Effector memory CD8-positive, alpha-beta T cell (primary cell): Measurements from ENCODE around the gene RBM10.

Experiments used
- ATAC-seq: fragments of 150-1000 bp; cut with Tn5 transposase; replicated peaks from 2 replicates; pipeline ENCODE4 v1.10.0; 2021; ENCODE audit warnings: mild to moderate bottlenecking, moderate library complexity
- DNase-seq, 3 experiments: peaks; one replicate each; pipeline ENCODE4 v3.0.0; 2021
- H3K27ac Mint-ChIP-seq, 2 donors: one replicate each; pipeline ENCODE4 v1.8.0; 2022; ENCODE audit warnings: mild to moderate bottlenecking in 2 of 2, mixed read lengths in 2 of 2, moderate library complexity in 2 of 2
- H3K27me3 Mint-ChIP-seq, 2 donors: one replicate each; pipeline ENCODE4 v1.8.0; 2022; ENCODE audit warnings: mixed read lengths in 2 of 2
- H3K36me3 Mint-ChIP-seq: one replicate; pipeline ENCODE4 v1.8.0; 2022; ENCODE audit warnings: mild to moderate bottlenecking, moderate library complexity, mixed read lengths; ENCODE audit not compliant: insufficient read depth
- H3K4me1 Mint-ChIP-seq, 2 donors: one replicate each; pipeline ENCODE4 v1.8.0; 2022; ENCODE audit warnings: low read depth in 2 of 2, mixed read lengths in 2 of 2
- H3K4me3 Mint-ChIP-seq, 2 donors: one replicate each; pipeline ENCODE4 v1.8.0; 2022; ENCODE audit warnings: mild to moderate bottlenecking in 2 of 2, mixed read lengths in 2 of 2, moderate library complexity in 2 of 2
- H3K9me3 Mint-ChIP-seq, 2 donors: one replicate each; pipeline ENCODE4 v1.8.0; 2022; ENCODE audit warnings: mixed read lengths in 2 of 2

Gene RBM10

GRCh38 chrX:47217852-47218279, 72.8 kb downstream of the RBM10 start:
- no peaks in the 10 kb centered on the region for H3K27me3 Mint-ChIP-seq
- peak overlapping the region; percentile 89 for H3K4me3 Mint-ChIP-seq
- H3K27ac Mint-ChIP-seq = peak overlapping the region; percentile 99
- H3K9me3 Mint-ChIP-seq = no peaks in the 10 kb centered on the region
- H3K36me3 Mint-ChIP-seq = peaks cover 55% of the 10 kb centered on the region
- ATAC-seq (peak; percentile 78), DNase-seq (peak; percentile 89 to 92 (median 89))
- peaks cover 33 to 40% of the 10 kb centered on the region in 2 donors for H3K4me1 Mint-ChIP-seq

- Mint-ChIP-seq H3K27me3 (no peaks in the 10 kb centered on the region), H3K27ac (peak within 1 kb of the TSS; percentile 99), H3K9me3 (no peaks in the 10 kb centered on the region), H3K4me3 (peak within 1 kb of the TSS; percentile 89), H3K36me3 (peaks cover 56% of the 10 kb centered on the region), H3K4me1 (peaks cover 33 to 40% of the 10 kb centered on the region in 2 donors)
- peak; percentile 40 for ATAC-seq
- DNase-seq = peak in 2 of 3 experiments; percentile 52 to 57
These were observed 73.4 kb downstream of the RBM10 start, which contains the start of gene CDK16 for GRCh38 chrX:47218280-47218919. Gene CDK16, plus strand, starts transcription at chrX:47218681. Its CDS starts 4,877 bp downstream, at chrX:47223558.

- Mint-ChIP-seq H3K27ac (peak overlapping the region; percentile 99), H3K27me3 (no peaks in the 10 kb centered on the region), H3K9me3 (no peaks in the 10 kb centered on the region), H3K4me3 (peak overlapping the region; percentile 89), H3K36me3 (peaks cover 55% of the 10 kb centered on the region), H3K4me1 (peaks cover 33 to 39% of the 10 kb centered on the region in 2 donors)
- no peak for ATAC-seq
- peak; percentile 20 to 31 (median 24) for DNase-seq
These were observed 74.1 kb downstream of the RBM10 start for GRCh38 chrX:47218920-47219815.

- no peak overlapping the region for H3K4me3 Mint-ChIP-seq
- peak overlapping the region in 1 of 2 donors; percentile 69 for H3K27ac Mint-ChIP-seq
- peaks cover 67% of the 10 kb centered on the region for H3K36me3 Mint-ChIP-seq
- no peak for ATAC-seq
- peaks cover 32 to 34% of the 10 kb centered on the region in 2 donors for H3K4me1 Mint-ChIP-seq
- DNase-seq = no peak
- H3K27me3 Mint-ChIP-seq = no peaks in the 10 kb centered on the region
- H3K9me3 Mint-ChIP-seq = no peaks in the 10 kb centered on the region
These were observed 76.7 kb downstream of the RBM10 start for GRCh38 chrX:47221756-47222155.

- ATAC-seq (no peak), DNase-seq (no peak)
- Mint-ChIP-seq H3K27me3 (no peaks in the 10 kb centered on the region), H3K4me1 (peaks cover 25 to 27% of the 10 kb centered on the region in 2 donors), H3K27ac (no peak overlapping the region), H3K9me3 (no peaks in the 10 kb centered on the region), H3K36me3 (peaks cover 69% of the 10 kb centered on the region), H3K4me3 (no peak overlapping the region)
These were observed 77.8 kb downstream of the RBM10 start for GRCh38 chrX:47222751-47223350.

- no peak for ATAC-seq
- H3K4me1 Mint-ChIP-seq = peaks cover 24 to 25% of the 10 kb centered on the region in 2 donors
- no peaks in the 10 kb centered on the region for H3K27me3 Mint-ChIP-seq
- no peaks in the 10 kb centered on the region for H3K9me3 Mint-ChIP-seq
- peaks cover 68% of the 10 kb centered on the region for H3K36me3 Mint-ChIP-seq
- no peak for DNase-seq
- H3K27ac Mint-ChIP-seq = peak overlapping the region in 1 of 2 donors; percentile 77
- H3K4me3 Mint-ChIP-seq = no peak overlapping the region
These were observed 78.6 kb downstream of the RBM10 start for GRCh38 chrX:47223476-47224250.

- ATAC-seq = no peak
- H3K4me3 Mint-ChIP-seq = no peak overlapping the region
- peaks cover 22 to 23% of the 10 kb centered on the region in 2 donors for H3K4me1 Mint-ChIP-seq
- H3K27me3 Mint-ChIP-seq = no peaks in the 10 kb centered on the region
- H3K9me3 Mint-ChIP-seq = no peaks in the 10 kb centered on the region
- H3K36me3 Mint-ChIP-seq = peaks cover 65% of the 10 kb centered on the region
- DNase-seq = no peak
- peak overlapping the region in 1 of 2 donors; percentile 77 for H3K27ac Mint-ChIP-seq
These were observed 79.4 kb downstream of the RBM10 start for GRCh38 chrX:47224266-47224895.

- no peak overlapping the region for H3K27ac Mint-ChIP-seq
- H3K36me3 Mint-ChIP-seq = peaks cover 63% of the 10 kb centered on the region
- H3K27me3 Mint-ChIP-seq = no peaks in the 10 kb centered on the region
- no peaks in the 10 kb centered on the region for H3K9me3 Mint-ChIP-seq
- no peak overlapping the region for H3K4me3 Mint-ChIP-seq
- H3K4me1 Mint-ChIP-seq = peaks cover 17 to 18% of the 10 kb centered on the region in 2 donors
- no peak for DNase-seq
- ATAC-seq = no peak
These were observed 79.9 kb downstream of the RBM10 start for GRCh38 chrX:47224896-47225290.

- DNase-seq = no peak
- H3K27ac Mint-ChIP-seq = peak overlapping the region in 1 of 2 donors; percentile 49
- H3K36me3 Mint-ChIP-seq = peaks cover 58% of the 10 kb centered on the region
- H3K4me1 Mint-ChIP-seq = peaks cover 5 to 6% of the 10 kb centered on the region in 2 donors
- no peaks in the 10 kb centered on the region for H3K9me3 Mint-ChIP-seq
- ATAC-seq = no peak
- no peaks in the 10 kb centered on the region for H3K27me3 Mint-ChIP-seq
- H3K4me3 Mint-ChIP-seq = no peak overlapping the region
These were observed 81.0 kb downstream of the RBM10 start for GRCh38 chrX:47226071-47226470.

- Mint-ChIP-seq H3K36me3 (peaks cover 57% of the 10 kb centered on the region), H3K27ac (peak overlapping the region; percentile 44 to 49), H3K4me1 (peaks cover 5 to 6% of the 10 kb centered on the region in 2 donors), H3K9me3 (no peaks in the 10 kb centered on the region), H3K27me3 (no peaks in the 10 kb centered on the region), H3K4me3 (no peak overlapping the region)
- DNase-seq (no peak), ATAC-seq (no peak)
These were observed 81.7 kb downstream of the RBM10 start for GRCh38 chrX:47226531-47227333.

- Mint-ChIP-seq H3K4me3 (no peak overlapping the region), H3K27ac (no peak overlapping the region), H3K27me3 (no peaks in the 10 kb centered on the region), H3K9me3 (no peaks in the 10 kb centered on the region), H3K36me3 (peaks cover 60% of the 10 kb centered on the region), H3K4me1 (peaks cover under 1 to 1% of the 10 kb centered on the region in 2 donors)
- no peak for ATAC-seq
- DNase-seq = no peak
These were observed 82.2 kb downstream of the RBM10 start for GRCh38 chrX:47227334-47227583.
